OCI-LY3 (cell line): ENCODE results near the gene GRAMD1B.

Experiments used
- EZH2phosphoT487 ChIP-seq: fragments of 200-600 bp; shearing (Covaris generic); IDR thresholded peaks from 2 replicates; pipeline ENCODE4 v1.6.1; 2018; ENCODE audit warnings: antibody characterized with exemption, mixed run types, low read depth
- TF ChIP-seq, protein P1 (sequence below): fragments of 200-600, 300-600 bp; sonication (generic); IDR thresholded peaks from 2 replicates; pipeline ENCODE4 v1.5.1; 2014; ENCODE audit warnings: antibody characterized with exemption, low read length, low read depth

DNA sequence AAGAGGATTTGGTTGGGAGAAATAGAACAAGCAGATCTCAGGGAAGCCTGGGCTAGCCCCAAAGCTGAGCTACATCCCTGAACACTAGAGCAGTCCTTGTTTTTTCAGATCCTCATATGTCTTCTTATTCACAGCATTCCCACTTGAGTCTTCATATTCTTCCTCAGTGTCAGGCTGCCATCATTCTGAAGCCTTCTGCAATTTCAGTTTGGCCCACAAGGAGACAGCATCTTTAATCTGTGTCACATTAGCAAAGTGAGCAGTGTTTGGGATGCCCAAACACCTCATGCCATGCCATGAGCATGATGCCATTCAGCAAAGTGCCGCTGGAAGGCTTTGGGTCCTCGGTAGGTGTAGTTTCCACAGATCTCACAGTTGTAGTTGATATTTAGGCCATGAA is 167.8 kb downstream of the GRAMD1B start:
- TF ChIP-seq, protein P1, sequence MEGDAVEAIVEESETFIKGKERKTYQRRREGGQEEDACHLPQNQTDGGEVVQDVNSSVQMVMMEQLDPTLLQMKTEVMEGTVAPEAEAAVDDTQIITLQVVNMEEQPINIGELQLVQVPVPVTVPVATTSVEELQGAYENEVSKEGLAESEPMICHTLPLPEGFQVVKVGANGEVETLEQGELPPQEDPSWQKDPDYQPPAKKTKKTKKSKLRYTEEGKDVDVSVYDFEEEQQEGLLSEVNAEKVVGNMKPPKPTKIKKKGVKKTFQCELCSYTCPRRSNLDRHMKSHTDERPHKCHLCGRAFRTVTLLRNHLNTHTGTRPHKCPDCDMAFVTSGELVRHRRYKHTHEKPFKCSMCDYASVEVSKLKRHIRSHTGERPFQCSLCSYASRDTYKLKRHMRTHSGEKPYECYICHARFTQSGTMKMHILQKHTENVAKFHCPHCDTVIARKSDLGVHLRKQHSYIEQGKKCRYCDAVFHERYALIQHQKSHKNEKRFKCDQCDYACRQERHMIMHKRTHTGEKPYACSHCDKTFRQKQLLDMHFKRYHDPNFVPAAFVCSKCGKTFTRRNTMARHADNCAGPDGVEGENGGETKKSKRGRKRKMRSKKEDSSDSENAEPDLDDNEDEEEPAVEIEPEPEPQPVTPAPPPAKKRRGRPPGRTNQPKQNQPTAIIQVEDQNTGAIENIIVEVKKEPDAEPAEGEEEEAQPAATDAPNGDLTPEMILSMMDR = no peak
- TF ChIP-seq EZH2phosphoT487 = no peak
